Karpas-422 (cell line): ENCODE measurements around the gene ADTRP. TPM values are rescaled to one million over a fixed set of nuclear protein-coding genes. Genes with fewer than 3 reads are reported as not detected.

Experiments used
- DNase-seq: peaks from one replicate; pipeline ENCODE4 v3.0.0-alpha.2; 2015
- H2AFZ ChIP-seq: fragments of 200-600 bp; sonication (generic); 2 replicates; pipeline ENCODE4 v1.6.1; 2014; ENCODE audit warnings: antibody characterized with exemption, low read length, mixed read lengths
- H3K27ac ChIP-seq: fragments of 200-600 bp; sonication (generic); 2 replicates; pipeline ENCODE4 v1.5.1; 2014; ENCODE audit warnings: mild to moderate bottlenecking, low read length, moderate library complexity
- H3K27me3 ChIP-seq: fragments of 200-600 bp; sonication (generic); 2 replicates; pipeline ENCODE4 v1.6.1; 2014; ENCODE audit warnings: low read length, mixed read lengths
- H3K36me3 ChIP-seq: fragments of 200-600 bp; sonication (generic); 2 replicates; pipeline ENCODE4 v1.6.1; 2014; ENCODE audit warnings: low read length, mixed read lengths; ENCODE audit not compliant: insufficient read depth
- H3K4me1 ChIP-seq: fragments of 200-600 bp; sonication (generic); 2 replicates; pipeline ENCODE4 v1.6.1; 2014; ENCODE audit warnings: mild to moderate bottlenecking, low read length, mixed read lengths
- H3K4me2 ChIP-seq: fragments of 200-600 bp; sonication (generic); 2 replicates; pipeline ENCODE4 v1.6.1; 2014; ENCODE audit warnings: low read length, low read depth, mild to moderate bottlenecking; ENCODE audit not compliant: poor library complexity, severe bottlenecking
- H3K4me3 ChIP-seq: fragments of 200-600 bp; sonication (generic); 2 replicates; pipeline ENCODE4 v1.5.1; 2014; ENCODE audit warnings: mild to moderate bottlenecking, antibody characterized with exemption, low read length, mixed read lengths
- H3K79me2 ChIP-seq: fragments of 200-600 bp; sonication (generic); 2 replicates; pipeline ENCODE4 v1.6.1; 2014; ENCODE audit warnings: mild to moderate bottlenecking, low read length, mixed read lengths
- H3K9ac ChIP-seq: fragments of 200-600 bp; sonication (generic); 2 replicates; pipeline ENCODE4 v1.6.0; 2014; ENCODE audit warnings: low read length
- H3K9me2 ChIP-seq: fragments of 200-600 bp; sonication (generic), shearing (Covaris generic); replicated peaks from 2 replicates; pipeline ENCODE4 v1.6.0; 2014; ENCODE audit warnings: mild to moderate bottlenecking, low read length, moderate library complexity; ENCODE audit not compliant: insufficient read depth
- H3K9me3 ChIP-seq: fragments of 300-700, 200-600 bp; sonication (generic); 2 replicates; pipeline ENCODE4 v1.6.1; 2014; ENCODE audit warnings: low read length, mixed read lengths
- H4K20me1 ChIP-seq: fragments of 200-600 bp; sonication (generic); 2 replicates; pipeline ENCODE4 v1.6.1; 2014; ENCODE audit warnings: mild to moderate bottlenecking, antibody characterized with exemption, low read length, low read depth; ENCODE audit not compliant: insufficient read depth
- total RNA-seq: library from RNA; depleted of rRNA; stranded (reverse); fragments of >200 nt; shearing (Covaris generic); gene quantifications from 2 replicates; pipeline ENCODE4 v1.2.3, GENCODE V29; 2014; ENCODE audit warnings: low replicate concordance; rRNA removed

The ADTRP gene, protein sequence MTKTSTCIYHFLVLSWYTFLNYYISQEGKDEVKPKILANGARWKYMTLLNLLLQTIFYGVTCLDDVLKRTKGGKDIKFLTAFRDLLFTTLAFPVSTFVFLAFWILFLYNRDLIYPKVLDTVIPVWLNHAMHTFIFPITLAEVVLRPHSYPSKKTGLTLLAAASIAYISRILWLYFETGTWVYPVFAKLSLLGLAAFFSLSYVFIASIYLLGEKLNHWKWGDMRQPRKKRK
- not detected in 2 replicates for total RNA-seq

DNA sequence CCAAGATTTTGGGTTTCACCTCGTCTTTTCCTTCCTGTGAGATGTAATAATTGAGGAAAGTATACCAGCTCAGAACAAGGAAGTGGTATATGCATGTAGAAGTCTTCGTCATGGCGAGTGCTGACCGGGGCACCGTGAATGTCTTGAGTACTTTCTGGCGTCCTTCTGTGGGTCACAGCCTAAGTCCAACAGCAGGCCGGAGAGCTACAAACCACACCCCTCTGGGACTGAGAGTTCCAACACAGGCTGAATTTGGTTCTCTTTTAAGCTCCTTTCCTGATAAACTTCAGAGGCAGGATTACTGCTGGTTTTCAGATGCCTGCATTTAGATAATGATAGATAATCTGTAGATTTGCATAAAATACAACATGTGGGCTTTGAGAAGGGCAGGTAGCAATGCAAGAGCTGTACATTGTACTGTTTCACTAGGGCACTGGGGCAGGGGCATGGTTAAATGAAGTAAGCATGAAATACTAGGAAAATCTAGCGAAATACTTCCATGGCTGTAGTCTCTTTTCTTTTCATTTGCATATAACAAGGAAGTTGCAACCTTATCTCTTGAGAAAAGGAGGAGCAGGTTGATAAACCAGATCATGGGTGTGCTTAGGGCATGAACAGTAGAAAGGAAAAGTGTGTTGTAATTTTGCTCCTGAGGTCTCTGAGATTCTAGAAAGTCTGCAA lies at the start of gene ADTRP:
ADTRP (minus strand) TSS at position 156 of the 681 bp plus-strand sequence; CDS start at position 112, 44 bp downstream.
- H3K9me2 ChIP-seq: no peaks in the 10 kb centered on the region
- H3K27me3 ChIP-seq: no peaks in the 10 kb centered on the region
- no peaks in the 10 kb centered on the region for H3K9me3 ChIP-seq
- H4K20me1 ChIP-seq: no peaks in the 10 kb centered on the region
- no peak within 1 kb of the TSS for H3K4me3 ChIP-seq
- no peak within 1 kb of the TSS for H3K27ac ChIP-seq
- no peak for DNase-seq
- H2AFZ ChIP-seq: no peak within 1 kb of the TSS
- H3K9ac ChIP-seq: no peak within 1 kb of the TSS
- no peak within 1 kb of the TSS for H3K4me2 ChIP-seq
- H3K4me1 ChIP-seq: peaks cover 8% of the 10 kb centered on the region
- H3K79me2 ChIP-seq: no peaks in the 10 kb centered on the region
- no peaks in the 10 kb centered on the region for H3K36me3 ChIP-seq

DNA sequence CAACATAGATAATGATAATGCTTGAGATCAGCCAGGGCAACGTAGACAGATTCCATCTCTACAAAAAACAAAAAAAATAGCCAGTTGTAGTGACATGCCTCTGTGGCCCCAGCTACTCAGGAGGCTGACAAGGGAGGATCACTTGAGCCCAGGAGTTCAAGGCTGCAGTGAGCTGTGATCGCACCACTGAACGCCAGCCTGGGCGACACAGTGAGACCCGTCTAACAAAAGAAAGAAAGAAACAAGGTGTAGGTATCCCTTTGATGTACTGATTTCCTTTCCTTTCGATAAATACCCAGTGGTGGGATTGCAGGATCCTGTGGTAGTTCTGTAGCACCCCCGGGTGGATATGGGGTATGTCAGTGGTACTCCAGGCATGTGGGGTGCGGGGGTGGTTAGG lies 48.2 kb upstream of the ADTRP start:
- H3K27ac ChIP-seq: no peak overlapping the region
- no peaks in the 10 kb centered on the region for H3K79me2 ChIP-seq
- no peaks in the 10 kb centered on the region for H3K9me2 ChIP-seq
- H3K4me2 ChIP-seq: no peak overlapping the region
- DNase-seq: no peak
- H3K36me3 ChIP-seq: no peaks in the 10 kb centered on the region
- no peaks in the 10 kb centered on the region for H3K9me3 ChIP-seq
- H3K4me1 ChIP-seq: peaks cover 11% of the 10 kb centered on the region
- no peaks in the 10 kb centered on the region for H4K20me1 ChIP-seq
- H2AFZ ChIP-seq: no peak overlapping the region
- H3K4me3 ChIP-seq: no peak overlapping the region
- H3K27me3 ChIP-seq: no peaks in the 10 kb centered on the region
- H3K9ac ChIP-seq: no peak overlapping the region

DNA sequence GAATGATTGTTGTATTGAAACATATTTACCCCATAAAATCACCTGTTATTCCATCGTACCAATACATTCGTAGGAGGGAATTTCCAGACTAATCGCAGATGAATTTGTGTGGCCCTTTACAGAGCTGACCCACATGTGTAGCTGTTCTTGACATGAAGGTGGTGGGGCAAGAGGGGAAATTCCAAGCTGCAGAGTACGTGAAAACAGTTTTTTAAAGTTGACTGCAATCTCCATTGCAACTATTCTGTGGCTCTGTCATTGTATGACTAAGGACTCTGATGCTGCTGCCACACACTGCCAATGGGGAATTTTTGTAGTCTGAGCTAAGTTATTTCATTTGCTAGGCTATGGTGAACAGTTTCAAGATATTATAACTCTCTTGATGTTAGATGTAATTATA lies 46.4 kb upstream of the ADTRP start:
- no peak overlapping the region for H3K27ac ChIP-seq
- H3K9me2 ChIP-seq: no peaks in the 10 kb centered on the region
- no peaks in the 10 kb centered on the region for H3K36me3 ChIP-seq
- H2AFZ ChIP-seq: no peak overlapping the region
- no peak overlapping the region for H3K4me3 ChIP-seq
- H3K4me2 ChIP-seq: no peak overlapping the region
- no peak overlapping the region for H3K9ac ChIP-seq
- H4K20me1 ChIP-seq: no peaks in the 10 kb centered on the region
- H3K4me1 ChIP-seq: peaks cover 11% of the 10 kb centered on the region
- no peaks in the 10 kb centered on the region for H3K9me3 ChIP-seq
- DNase-seq: no peak
- H3K79me2 ChIP-seq: no peaks in the 10 kb centered on the region
- H3K27me3 ChIP-seq: no peaks in the 10 kb centered on the region

DNA sequence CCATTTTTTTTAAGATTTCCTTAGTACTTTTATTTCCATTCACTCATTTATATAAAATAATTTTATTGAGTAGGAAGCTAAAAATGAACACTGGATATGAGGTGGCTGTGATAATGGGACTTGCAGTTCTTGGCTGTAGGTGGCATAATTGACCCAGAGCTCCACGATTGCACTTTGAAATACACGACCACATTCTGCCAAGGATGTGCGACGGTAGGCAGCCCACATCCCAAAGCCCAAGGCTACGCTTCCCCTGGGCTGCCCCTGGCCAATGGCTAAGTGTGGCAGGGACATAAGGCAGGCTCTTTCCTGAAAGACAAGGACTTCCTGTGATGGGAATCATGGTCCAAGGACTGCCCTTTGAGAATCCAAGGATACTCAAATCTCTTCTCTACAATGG lies 43.7 kb upstream of the ADTRP start:
- no peak overlapping the region for H3K4me2 ChIP-seq
- no peaks in the 10 kb centered on the region for H3K27me3 ChIP-seq
- H3K4me3 ChIP-seq: no peak overlapping the region
- no peaks in the 10 kb centered on the region for H4K20me1 ChIP-seq
- no peaks in the 10 kb centered on the region for H3K36me3 ChIP-seq
- no peaks in the 10 kb centered on the region for H3K79me2 ChIP-seq
- no peak overlapping the region for H2AFZ ChIP-seq
- H3K4me1 ChIP-seq: no peaks in the 10 kb centered on the region
- H3K27ac ChIP-seq: no peak overlapping the region
- no peaks in the 10 kb centered on the region for H3K9me3 ChIP-seq
- no peak overlapping the region for H3K9ac ChIP-seq
- H3K9me2 ChIP-seq: no peaks in the 10 kb centered on the region
- DNase-seq: no peak

DNA sequence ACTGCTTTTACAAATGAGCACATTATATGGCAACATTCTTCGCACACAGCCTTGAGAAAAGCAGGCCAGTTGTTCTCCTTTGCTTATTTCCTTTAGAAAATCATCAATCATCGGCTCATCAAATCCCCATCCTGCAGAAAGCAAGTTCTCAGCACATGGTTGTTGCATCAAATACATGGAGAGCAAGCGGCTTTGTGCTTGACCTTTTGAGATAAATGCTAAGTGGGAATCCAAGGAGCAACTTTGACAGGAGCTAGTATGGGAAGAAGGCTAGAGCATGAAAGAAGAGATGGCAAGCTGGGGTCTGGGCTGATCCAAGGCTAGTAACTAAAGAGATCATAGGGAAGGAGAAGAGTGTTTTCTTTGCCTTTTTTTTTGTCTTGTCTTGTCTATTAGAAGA lies 43.2 kb upstream of the ADTRP start:
- no peaks in the 10 kb centered on the region for H3K9me3 ChIP-seq
- H3K79me2 ChIP-seq: no peaks in the 10 kb centered on the region
- no peak for DNase-seq
- no peaks in the 10 kb centered on the region for H3K27me3 ChIP-seq
- no peaks in the 10 kb centered on the region for H3K9me2 ChIP-seq
- H4K20me1 ChIP-seq: no peaks in the 10 kb centered on the region
- no peak overlapping the region for H3K27ac ChIP-seq
- H3K4me1 ChIP-seq: no peaks in the 10 kb centered on the region
- no peak overlapping the region for H2AFZ ChIP-seq
- H3K9ac ChIP-seq: no peak overlapping the region
- no peaks in the 10 kb centered on the region for H3K36me3 ChIP-seq
- no peak overlapping the region for H3K4me2 ChIP-seq
- H3K4me3 ChIP-seq: no peak overlapping the region

DNA sequence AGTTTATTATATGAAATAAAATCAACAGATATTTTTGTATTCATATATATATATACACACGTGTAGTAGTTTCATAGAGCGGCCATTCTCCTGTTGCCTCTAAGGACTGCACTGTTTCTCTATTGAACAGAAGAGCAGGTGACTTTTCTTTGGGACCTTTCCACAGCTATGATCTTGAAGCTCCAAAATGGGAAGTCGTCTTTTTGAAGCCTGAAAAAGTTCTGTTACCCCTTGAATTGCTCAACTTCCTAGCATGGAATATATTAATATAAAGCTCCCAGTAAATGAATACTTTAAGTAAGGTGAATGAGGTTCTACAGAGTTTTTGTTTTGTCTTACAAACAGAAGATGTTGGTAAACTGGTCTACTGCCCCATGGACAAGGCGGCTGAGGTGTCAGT lies 42.2 kb upstream of the ADTRP start:
- no peaks in the 10 kb centered on the region for H3K9me2 ChIP-seq
- no peak for DNase-seq
- H4K20me1 ChIP-seq: no peaks in the 10 kb centered on the region
- H3K4me1 ChIP-seq: no peaks in the 10 kb centered on the region
- no peak overlapping the region for H3K4me2 ChIP-seq
- H3K9ac ChIP-seq: no peak overlapping the region
- no peaks in the 10 kb centered on the region for H3K27me3 ChIP-seq
- no peaks in the 10 kb centered on the region for H3K9me3 ChIP-seq
- no peaks in the 10 kb centered on the region for H3K79me2 ChIP-seq
- H3K4me3 ChIP-seq: no peak overlapping the region
- H2AFZ ChIP-seq: no peak overlapping the region
- no peaks in the 10 kb centered on the region for H3K36me3 ChIP-seq
- no peak overlapping the region for H3K27ac ChIP-seq

DNA sequence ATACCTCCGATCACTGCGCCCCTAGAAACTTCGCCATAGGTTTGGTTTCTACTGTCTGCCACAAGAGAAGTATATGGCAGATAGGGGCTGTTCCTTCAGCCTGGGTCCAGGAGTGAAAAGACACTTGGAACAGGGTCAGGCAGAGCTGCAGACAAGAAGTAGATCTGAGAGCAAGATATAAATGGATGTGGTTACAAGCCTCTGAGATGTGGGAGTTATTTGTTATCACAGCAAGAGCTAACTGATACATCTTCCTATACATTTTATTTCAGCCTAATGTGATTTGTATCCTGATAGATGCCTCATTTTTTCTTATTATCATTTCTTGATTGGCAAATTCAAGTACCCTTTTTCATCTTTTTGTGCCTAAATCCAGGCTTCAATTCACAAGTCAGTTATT lies 40.9 kb upstream of the ADTRP start:
- Histone ChIP-seq H4K20me1 (no peaks in the 10 kb centered on the region), H2AFZ (no peak overlapping the region), H3K4me2 (no peak overlapping the region), H3K4me1 (no peaks in the 10 kb centered on the region), H3K9me2 (no peaks in the 10 kb centered on the region), H3K36me3 (no peaks in the 10 kb centered on the region), H3K9ac (no peak overlapping the region), H3K27me3 (no peaks in the 10 kb centered on the region), H3K4me3 (no peak overlapping the region), H3K9me3 (no peaks in the 10 kb centered on the region), H3K79me2 (no peaks in the 10 kb centered on the region), H3K27ac (no peak overlapping the region)
- DNase-seq: no peak

DNA sequence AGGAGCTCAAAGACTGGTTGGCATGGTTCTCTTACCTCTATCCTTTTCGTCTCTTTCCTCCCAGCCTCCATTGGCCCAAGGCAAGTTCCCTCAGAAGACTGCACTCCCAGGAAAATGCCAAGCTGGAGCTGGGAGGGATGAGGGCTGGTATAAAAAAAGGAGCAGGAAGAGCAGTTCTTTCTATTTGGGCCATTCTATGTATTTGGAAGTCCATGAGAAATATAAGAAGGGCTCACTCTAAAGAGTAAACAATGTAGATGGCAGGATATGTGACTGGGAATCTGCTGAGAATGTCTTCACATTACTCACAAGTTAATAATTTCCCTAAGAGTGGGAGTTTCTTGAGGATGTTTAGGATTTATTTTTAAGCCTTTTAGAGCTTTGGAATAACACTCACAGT lies 36.6 kb upstream of the ADTRP start:
- H3K27ac ChIP-seq: no peak overlapping the region
- H3K9me3 ChIP-seq: no peaks in the 10 kb centered on the region
- no peaks in the 10 kb centered on the region for H3K9me2 ChIP-seq
- H3K27me3 ChIP-seq: no peaks in the 10 kb centered on the region
- H3K4me3 ChIP-seq: no peak overlapping the region
- no peak overlapping the region for H3K4me2 ChIP-seq
- no peak for DNase-seq
- H3K79me2 ChIP-seq: no peaks in the 10 kb centered on the region
- H2AFZ ChIP-seq: no peak overlapping the region
- no peaks in the 10 kb centered on the region for H4K20me1 ChIP-seq
- H3K36me3 ChIP-seq: no peaks in the 10 kb centered on the region
- no peak overlapping the region for H3K9ac ChIP-seq
- H3K4me1 ChIP-seq: no peaks in the 10 kb centered on the region
